GM12891 (cell line): Measurements from ENCODE around the gene IGF1R.

Experiments
- PAX5 ChIP-seq: IDR thresholded peaks from 2 replicates; pipeline ENCODE4 v1.6.1; 2011; ENCODE audit warnings: low read length, moderate library complexity, mild to moderate bottlenecking; ENCODE audit not compliant: insufficient read depth, severe bottlenecking
- POLR2A ChIP-seq: IDR thresholded peaks from 2 replicates; pipeline ENCODE4 v1.6.1; 2011; ENCODE audit warnings: low read depth, low read length, control low read depth
- POLR2AphosphoS5 ChIP-seq: IDR thresholded peaks from 2 replicates; pipeline ENCODE4 v1.6.1; 2011; ENCODE audit warnings: low read depth, low read length, control low read depth
- POU2F2 ChIP-seq: IDR thresholded peaks from 2 replicates; pipeline ENCODE4 v1.6.1; 2011; ENCODE audit warnings: low read depth, mild to moderate bottlenecking, control low read depth, low read length, moderate library complexity
- TAF1 ChIP-seq: IDR thresholded peaks from 2 replicates; pipeline ENCODE4 v1.6.1; 2011; ENCODE audit warnings: low read depth, low read length, control low read depth

GRCh38 chr15:98753726-98754656, 105.7 kb downstream of the IGF1R start:
- no peak for TF ChIP-seq POLR2AphosphoS5
- no peak for TF ChIP-seq POLR2A
- TF ChIP-seq TAF1 = no peak
- no peak for TF ChIP-seq PAX5
- no peak for TF ChIP-seq POU2F2
